ENCODE results near the gene RHOT2.

The RHOT2 gene

DNA sequence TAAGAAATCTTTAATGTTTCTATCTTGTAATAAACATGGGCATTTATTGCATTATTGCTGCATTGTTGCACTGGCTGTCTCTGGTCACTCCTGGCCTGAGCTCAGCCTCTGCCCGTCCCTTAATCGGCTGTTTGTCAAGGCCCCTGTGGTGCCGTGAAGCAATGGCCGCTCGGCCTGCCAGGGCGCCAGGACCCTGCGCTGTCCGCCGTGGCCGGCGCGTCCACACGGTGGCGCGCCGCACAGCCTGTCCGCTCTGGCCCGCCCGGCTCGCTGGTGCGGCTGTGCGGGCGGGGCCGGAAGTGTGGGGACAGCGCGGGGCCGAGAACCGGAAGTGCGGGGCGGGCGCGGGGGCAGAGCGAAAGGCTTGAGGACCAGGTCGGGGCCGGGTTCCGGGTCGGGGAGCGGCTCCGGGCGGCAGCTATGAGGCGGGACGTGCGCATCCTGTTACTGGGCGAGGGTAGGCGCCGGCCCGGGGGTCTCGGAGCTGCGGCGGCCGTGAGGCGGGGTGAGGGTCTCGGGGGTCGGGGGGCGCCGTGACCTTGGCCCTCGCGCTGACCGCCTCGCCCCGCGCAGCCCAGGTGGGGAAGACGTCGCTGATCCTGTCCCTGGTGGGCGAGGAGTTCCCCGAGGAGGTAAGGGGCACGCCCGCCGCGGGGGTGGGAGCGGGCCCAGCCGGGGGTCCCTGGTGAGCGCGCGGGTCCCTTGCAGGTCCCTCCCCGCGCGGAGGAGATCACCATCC, at the start of gene RHOT2:
RHOT2 (plus strand) TSS at position 353 of the 739 bp plus-strand sequence; CDS start at position 421, 68 bp downstream.
- DNase-seq, result peak; percentile 67

GRCh38 chr16:619476-620100, 48.3 kb upstream of the RHOT2 start:
- no peak for DNase-seq

DNA sequence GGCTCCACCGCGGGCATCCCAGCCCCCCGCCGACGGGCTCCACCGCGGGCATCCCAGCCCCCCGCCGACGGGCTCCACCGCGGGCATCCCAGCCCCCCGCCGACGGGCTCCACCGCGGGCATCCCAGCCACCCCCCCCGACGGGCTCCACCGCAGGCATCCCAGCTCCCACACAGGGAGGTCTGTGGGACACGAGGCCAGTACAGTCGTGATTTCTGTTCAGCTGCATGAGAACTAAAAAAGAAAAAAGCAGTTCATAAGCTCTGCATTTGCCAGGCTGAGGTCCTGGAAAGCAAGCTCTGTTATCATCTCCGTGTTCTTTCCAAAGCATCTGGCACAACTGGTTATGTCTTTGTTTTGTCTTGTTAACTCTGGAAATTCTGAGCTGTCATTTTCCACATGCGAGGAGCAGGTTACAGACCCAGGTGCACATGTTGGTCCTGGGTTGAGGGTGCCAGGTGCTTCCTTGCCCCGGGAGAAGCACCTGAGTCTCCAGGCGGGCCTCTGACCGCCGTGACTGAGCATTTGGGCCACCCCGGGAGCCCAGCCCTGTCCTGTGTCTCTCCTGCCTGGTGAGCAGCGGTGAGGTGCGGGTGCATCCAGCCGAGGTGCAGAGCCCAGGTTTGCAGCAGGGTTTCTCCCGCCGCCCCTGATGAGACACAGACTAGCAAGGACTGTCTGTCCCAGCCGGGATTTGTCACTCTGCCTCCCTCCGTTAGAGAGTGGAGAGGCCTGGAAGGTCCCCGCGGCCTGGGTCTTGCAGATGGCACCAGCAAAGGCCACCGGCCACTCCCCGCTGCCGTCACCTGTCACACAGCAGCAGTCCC, 47.0 kb upstream of the RHOT2 start:
- peak; percentile 17 for DNase-seq

GRCh38 chr16:621526-622105, 46.3 kb upstream of the RHOT2 start:
- peak; percentile 50 for DNase-seq

DNA sequence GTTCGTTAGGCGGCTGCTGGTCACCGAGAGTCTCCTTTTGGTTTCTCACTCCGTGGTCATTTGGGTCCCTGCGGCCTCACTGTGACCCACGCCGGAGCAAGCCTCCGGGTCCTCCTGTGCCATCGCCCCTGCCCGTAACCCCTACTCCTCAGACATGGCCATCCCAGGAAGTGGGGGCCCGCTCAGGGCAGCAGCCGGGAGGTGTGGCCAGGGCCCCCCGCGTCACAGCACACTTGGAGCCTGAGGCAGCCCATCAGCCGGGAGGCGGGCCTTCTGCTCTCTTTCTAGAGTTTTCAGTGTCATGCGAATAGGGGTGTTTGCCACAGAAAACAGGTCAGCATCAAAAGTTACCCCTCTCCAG, 45.0 kb upstream of the RHOT2 start:
- DNase-seq, result no peak

DNA sequence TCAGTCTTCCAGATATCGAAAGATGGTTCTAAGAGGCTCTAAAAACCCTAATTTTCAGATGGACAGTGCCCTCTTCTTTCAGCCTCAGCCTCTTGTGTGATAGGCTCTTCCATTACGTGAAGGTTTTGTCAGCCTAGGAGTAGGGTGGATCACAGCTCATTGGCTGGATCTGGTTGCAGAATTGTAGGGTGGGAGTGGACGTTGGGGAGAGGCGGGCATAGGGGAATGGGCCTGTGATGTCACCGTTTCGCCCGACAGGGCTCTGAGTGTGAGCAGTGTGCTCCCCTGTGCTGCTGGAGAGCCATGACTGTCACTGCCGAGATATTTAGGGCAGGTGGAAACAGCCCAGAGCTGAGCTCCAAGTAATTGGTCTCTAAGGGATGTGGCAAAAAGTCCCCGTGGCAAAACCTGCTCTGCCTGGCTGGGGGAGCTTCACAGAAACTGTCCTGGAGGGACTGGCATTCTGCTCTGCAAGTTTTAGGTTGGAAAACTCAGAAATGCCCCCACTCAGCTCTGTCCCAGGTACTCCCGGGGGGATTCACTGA, 43.3 kb upstream of the RHOT2 start:
- DNase-seq, result no peak

GRCh38 chr16:625117-625976, 42.6 kb upstream of the RHOT2 start:
- DNase-seq, result no peak

DNA sequence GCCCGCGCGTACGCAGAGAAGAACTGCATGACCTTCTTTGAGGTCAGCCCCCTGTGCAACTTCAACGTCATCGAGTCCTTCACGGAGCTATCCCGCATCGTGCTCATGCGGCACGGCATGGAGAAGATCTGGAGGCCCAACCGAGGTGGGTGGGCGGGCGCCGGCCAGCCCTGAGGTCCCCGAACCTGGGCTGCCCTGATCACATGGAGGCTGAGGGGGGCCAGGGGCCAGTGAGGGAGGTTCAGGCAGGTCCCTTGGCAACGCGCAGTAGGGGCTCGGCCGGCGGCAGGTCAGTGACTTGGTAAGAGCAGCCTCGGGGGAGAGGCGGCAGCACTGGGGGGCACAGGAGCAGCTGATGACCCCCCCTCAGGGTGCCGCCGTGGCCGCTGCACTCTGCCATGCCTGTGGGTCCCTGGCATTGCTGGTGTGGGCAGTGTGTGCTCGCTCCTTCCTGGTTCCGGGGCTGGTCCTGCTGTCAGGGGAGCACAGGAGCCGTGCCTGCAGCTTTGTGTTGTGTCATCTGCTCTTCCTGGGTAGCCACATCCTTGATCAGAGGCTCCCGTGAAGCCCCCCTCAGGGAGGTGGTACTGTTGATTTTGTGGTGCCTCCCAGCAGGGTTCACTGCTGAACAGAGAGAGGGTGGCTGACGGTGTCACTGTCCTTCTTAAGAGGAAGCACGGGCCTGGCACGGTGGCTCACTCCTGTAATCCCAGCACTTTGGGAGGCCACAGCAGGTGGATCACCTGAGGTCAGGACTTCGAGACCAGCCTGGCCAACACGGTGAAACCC, 41.8 kb upstream of the RHOT2 start:
- no peak for DNase-seq

DNA sequence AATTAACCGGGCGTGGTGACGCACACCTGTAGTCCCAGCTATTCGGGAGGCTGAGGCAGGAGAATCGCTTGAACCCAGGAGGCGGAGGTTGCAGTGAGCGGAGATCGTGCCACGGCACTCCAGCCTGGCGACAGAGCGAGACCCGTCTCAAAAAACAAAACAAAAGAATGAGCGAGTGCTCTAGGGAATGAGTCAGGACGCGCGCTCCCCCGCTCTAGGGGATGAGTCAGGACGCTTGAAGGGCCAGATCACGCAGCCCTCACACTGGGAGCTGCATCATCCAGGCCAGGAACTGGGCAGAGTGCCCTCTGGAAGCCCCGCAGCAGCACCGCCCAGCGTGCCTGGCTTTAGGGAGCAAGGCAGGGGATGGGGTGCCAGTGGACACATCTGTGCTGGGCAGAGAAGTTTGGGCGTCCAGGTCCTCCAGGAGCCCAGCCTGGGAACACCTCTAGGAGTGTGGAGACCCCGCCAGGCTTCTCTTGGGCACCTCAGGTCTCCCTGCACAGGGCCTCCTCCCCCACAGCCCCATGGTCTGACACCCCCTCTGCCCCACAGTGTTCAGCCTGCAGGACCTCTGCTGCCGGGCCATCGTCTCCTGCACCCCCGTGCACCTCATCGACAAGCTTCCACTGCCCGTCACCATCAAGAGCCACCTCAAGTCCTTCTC, 41.0 kb upstream of the RHOT2 start:
- no peak for DNase-seq

- no peak for DNase-seq
Measured at GRCh38 chr16:627454-628239, 40.3 kb upstream of the RHOT2 start.

GRCh38 chr16:628321-629061, 39.4 kb upstream of the RHOT2 start:
- no peak for DNase-seq

- DNase-seq, result no peak
Measured at GRCh38 chr16:629185-629832, 38.6 kb upstream of the RHOT2 start.

DNA sequence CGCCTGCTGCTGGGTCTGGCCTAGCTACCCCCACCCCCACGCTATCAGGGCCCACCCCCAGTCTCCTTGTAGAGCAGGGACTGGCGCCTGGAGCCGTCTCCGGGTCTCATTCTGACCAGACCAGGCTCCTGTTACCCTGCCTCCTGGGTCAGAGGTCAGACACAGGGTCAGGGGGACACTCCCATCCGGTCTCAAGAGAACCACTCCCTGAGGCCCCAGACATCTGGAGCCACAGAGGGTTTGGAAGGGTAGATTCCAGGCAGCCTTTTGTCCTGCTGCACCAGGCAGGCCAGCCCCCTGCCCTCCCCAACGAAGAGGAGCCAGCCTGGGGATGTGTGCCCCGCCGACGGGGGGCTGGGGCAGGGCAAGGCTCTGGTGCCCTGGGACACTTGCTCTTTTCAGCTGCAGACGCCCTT, 38.1 kb upstream of the RHOT2 start:
- no peak for DNase-seq

- no peak for DNase-seq
Measured at GRCh38 chr16:630249-630814, 37.6 kb upstream of the RHOT2 start.

- DNase-seq, result no peak
Measured at GRCh38 chr16:630815-631405, 37.0 kb upstream of the RHOT2 start, which contains the start of gene WFIKKN1. Gene WFIKKN1, plus strand, starts transcription at chr16:630985. Its CDS starts 269 bp downstream, at chr16:631254.

DNA sequence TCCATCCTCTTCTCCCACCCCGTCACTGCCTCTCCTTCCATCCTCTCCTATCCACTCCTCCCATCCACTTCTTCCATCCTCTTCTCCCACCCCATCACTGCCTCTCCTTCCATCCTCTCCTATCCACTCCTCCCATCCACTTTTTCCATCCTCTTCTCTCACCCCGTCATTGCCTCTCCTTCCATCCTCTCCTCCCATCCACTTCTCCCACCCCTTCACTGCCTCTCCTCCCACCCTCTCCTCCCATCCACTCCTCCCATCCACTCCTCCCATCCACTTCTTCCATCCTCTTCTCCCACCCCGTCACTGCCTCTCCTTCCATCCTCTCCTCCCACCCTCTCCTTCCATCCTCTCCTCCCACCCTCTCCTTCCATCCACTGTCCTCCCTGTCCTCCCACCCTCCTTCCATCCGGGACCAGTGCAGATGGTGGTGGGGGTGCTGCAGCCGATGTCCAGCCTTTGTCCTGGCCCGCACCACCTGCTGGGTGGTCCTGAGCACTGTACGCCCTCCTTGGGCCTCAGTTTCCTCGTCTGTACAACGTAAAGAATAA, 36.0 kb upstream of the RHOT2 start:
- no peak for DNase-seq
